Endothelial cell of umbilical vein (primary cell): ENCODE data around the gene CACNA2D3. TPM values are rescaled to one million over a fixed set of nuclear protein-coding genes. Genes with fewer than 3 reads are reported as not detected.

Experiments
- BruUV-seq: library from RNA; stranded (reverse); fragments of 400-500 nt; replicated peaks from 2 replicates; lab custom pipeline; 2021; lab: Mats Ljungman, UMichigan
- CTCF ChIA-PET: fragments of 300-600, 350-600 bp; sonication (Branson Sonifier 250); formaldehyde crosslinking; loops from one replicate; lab custom pipeline; 2021; ENCODE audit warnings: antibody characterized with exemption, inconsistent platforms; lab: Charles Lee
- POLR2A ChIA-PET: fragments of 300-600, 350-600 bp; sonication (Branson Sonifier 250); formaldehyde crosslinking; loops from one replicate; lab custom pipeline; 2021; ENCODE audit warnings: antibody characterized with exemption, inconsistent platforms; lab: Charles Lee
- DNase-seq: peaks from one replicate; pipeline ENCODE4 v3.0.0-alpha.2; 2011; ENCODE audit warnings: low read depth, low spot score
- FAIRE-seq: peaks from 2 replicates; lab custom pipeline; 2011; peaks lifted over from hg19 to GRCh38; lab: Jason Lieb, UNC
- H2AFZ ChIP-seq: 2 replicates; pipeline ENCODE4 v1.6.0; 2012; ENCODE audit warnings: low read depth, low read length, control low read depth, inconsistent platforms
- H3K27ac ChIP-seq: 2 replicates; pipeline ENCODE4 v1.5.1; 2011; ENCODE audit warnings: low read depth, mild to moderate bottlenecking, control low read depth, low read length, moderate library complexity; ENCODE audit not compliant: insufficient read depth
- H3K27me3 ChIP-seq, 2 experiments: 2 replicates each; pipeline versions ENCODE4 v1.6.0 to v1.6.1; 2011; ENCODE audit warnings: low read length in 2 of 2, mixed read lengths in 1 of 2; ENCODE audit not compliant: control insufficient read depth in 2 of 2, insufficient read depth in 2 of 2
- H3K36me3 ChIP-seq, 2 experiments: 2 replicates in 1 of 2; 3 replicates in 1 of 2; pipeline ENCODE4 v1.5.1; 2011; ENCODE audit warnings: low read length in 2 of 2, mild to moderate bottlenecking in 1 of 2, moderate library complexity in 1 of 2; ENCODE audit not compliant: control insufficient read depth in 2 of 2, insufficient read depth in 2 of 2; ENCODE audit errors: extremely low read depth in 1 of 2
- H3K4me1 ChIP-seq: 3 replicates; pipeline ENCODE4 v1.5.1; 2011; ENCODE audit warnings: mild to moderate bottlenecking, low read length; ENCODE audit not compliant: control insufficient read depth, insufficient read depth; ENCODE audit errors: extremely low read depth
- H3K4me2 ChIP-seq: 2 replicates; pipeline ENCODE4 v1.6.1; 2011; ENCODE audit warnings: low read length, control low read depth, mixed read lengths; ENCODE audit not compliant: insufficient read depth
- H3K4me3 ChIP-seq, 3 experiments: fragments of 200-600 bp in 1 of 3; sonication (generic), shearing (Covaris generic) in 1 of 3; replicated peaks in 1 of 3; 2 replicates each; pipeline ENCODE4 v1.5.1; 2011 to 2016; ENCODE audit warnings: control low read depth in 3 of 3, low read length in 3 of 3, mild to moderate bottlenecking in 2 of 3, inconsistent platforms in 1 of 3, low read depth in 1 of 3, moderate library complexity in 1 of 3; ENCODE audit not compliant: insufficient read depth in 1 of 3
- H3K79me2 ChIP-seq: 2 replicates; pipeline ENCODE4 v1.6.0; 2012; ENCODE audit warnings: low read length, inconsistent platforms; ENCODE audit not compliant: control insufficient read depth, insufficient read depth
- H3K9ac ChIP-seq: replicated peaks from 2 replicates; pipeline ENCODE3; 2011; ENCODE audit warnings: low read length, control low read depth; ENCODE audit not compliant: insufficient read depth; ENCODE audit errors: extremely low read depth
- H3K9me1 ChIP-seq: replicated peaks from 3 replicates; pipeline ENCODE4 v1.6.0; 2011; ENCODE audit warnings: mild to moderate bottlenecking, low read length; ENCODE audit not compliant: control insufficient read depth, insufficient read depth; ENCODE audit errors: extremely low read depth
- H3K9me3 ChIP-seq: replicated peaks from 2 replicates; pipeline ENCODE4 v1.5.1; 2012; ENCODE audit warnings: low read length, inconsistent platforms; ENCODE audit not compliant: control insufficient read depth, insufficient read depth
- H4K20me1 ChIP-seq: replicated peaks from 2 replicates; pipeline ENCODE3; 2011; ENCODE audit warnings: mild to moderate bottlenecking, low read length; ENCODE audit not compliant: control insufficient read depth, insufficient read depth; ENCODE audit errors: extremely low read depth
- EZH2 ChIP-seq: IDR thresholded peaks from 2 replicates; pipeline ENCODE4 v1.6.1; 2012; ENCODE audit warnings: borderline replicate concordance, low read depth, mild to moderate bottlenecking, moderate library complexity, low read length, inconsistent platforms; ENCODE audit not compliant: severe bottlenecking
- FOS ChIP-seq: IDR thresholded peaks from 2 replicates; pipeline ENCODE4 v1.6.1; 2011; ENCODE audit warnings: mild to moderate bottlenecking, low read length, moderate library complexity, borderline replicate concordance; ENCODE audit not compliant: insufficient read depth
- GATA2 ChIP-seq: IDR thresholded peaks from 2 replicates; pipeline ENCODE4 v1.7.0; 2011; ENCODE audit warnings: low read depth, mild to moderate bottlenecking, moderate library complexity, mixed read lengths, low read length; ENCODE audit not compliant: insufficient read length, insufficient read depth
- JUN ChIP-seq: IDR thresholded peaks from 2 replicates; pipeline ENCODE4 v1.6.1; 2011; ENCODE audit warnings: borderline replicate concordance, low read depth; ENCODE audit not compliant: insufficient read length, insufficient read depth
- MYC ChIP-seq: IDR thresholded peaks from one replicate; pipeline ENCODE4 v1.6.1; 2011; ENCODE audit warnings: mild to moderate bottlenecking, low read depth, low read length
- POLR2A ChIP-seq: IDR thresholded peaks from 2 replicates; pipeline ENCODE4 v1.6.1; 2012; ENCODE audit warnings: low read depth, mild to moderate bottlenecking, control low read depth, low read length
- POLR2AphosphoS5 ChIP-seq: IDR thresholded peaks from 2 replicates; pipeline ENCODE4 v1.6.1; 2012; ENCODE audit warnings: low read depth, mild to moderate bottlenecking, control low read depth, low read length, moderate library complexity; ENCODE audit not compliant: insufficient read depth
- dilution Hi-C: fragments of 300-500 bp; cut with MboI; formaldehyde crosslinking; loops from one replicate; pipeline ENCODE4 v1.15.0; 2019; ENCODE audit warnings: low sequenced_read_pairs; ENCODE audit not compliant: extremely low pct_ligation_motif_present
- intact Hi-C: fragments of 100-400 bp; cut with micrococcal nuclease; formaldehyde crosslinking; loops from one replicate; pipeline ENCODE4 v1.10.0; 2022
- polyA plus RNA-seq, 4 experiments: library from polyadenylated mRNA; depleted of rRNA in 3 of 4; stranded (reverse) in 3 of 4; unstranded in 1 of 4; fragments of >200 nt; gene quantifications; 2 replicates each; pipeline versions ENCODE4 v1.2.1 to v1.2.3, GENCODE V29; 2011 to 2012; ENCODE audit warnings: missing spikeins in 1 of 4
- total RNA-seq: library from RNA; stranded (reverse); gene quantifications from 2 replicates; pipeline ENCODE4 v1.2.3, GENCODE V29; 2021
- TF ChIP-seq, protein P1 (sequence below), 2 donors: IDR thresholded peaks; 1 replicate in 1 of 2; 2 replicates in 1 of 2; pipeline ENCODE4 v1.5.1; 2011; ENCODE audit warnings: low read length in 2 of 2, mild to moderate bottlenecking in 2 of 2, moderate library complexity in 2 of 2, control low read depth in 1 of 2, inconsistent platforms in 1 of 2, low read depth in 1 of 2; ENCODE audit not compliant: insufficient read depth in 1 of 2; ENCODE audit errors: extremely low read depth in 1 of 2
- TF ChIP-seq, protein P2 (sequence below): IDR thresholded peaks from 2 replicates; pipeline ENCODE4 v1.6.1; 2011; ENCODE audit not compliant: insufficient read depth, insufficient read length

Gene CACNA2D3
- total and polyA plus RNA-seq, 2 donors (not counting 3 experiments of a cell fraction or from before 2014, with no cell fraction given), result not detected

DNA sequence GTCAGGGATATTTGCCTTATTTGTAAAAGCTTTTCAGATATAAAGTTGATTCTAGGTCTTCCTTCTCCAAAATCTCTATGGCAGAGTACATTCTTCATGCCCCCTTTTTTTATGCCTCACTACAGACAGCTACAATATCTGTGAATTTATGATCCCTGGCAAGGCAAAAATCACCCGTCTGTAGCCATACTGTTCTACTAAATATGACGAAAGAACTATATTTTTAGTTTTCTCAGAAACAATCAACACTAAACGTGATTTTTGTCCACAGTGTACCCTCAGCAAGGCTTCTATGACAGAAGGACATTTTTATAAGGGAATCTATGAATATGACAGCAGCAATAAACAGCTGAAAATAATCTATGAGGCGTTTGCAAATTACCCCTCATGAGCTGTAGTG, 792.8 kb downstream of the CACNA2D3 start:
- POLR2A ChIA-PET, result no interaction called here
- no peak overlapping the region for H3K9ac ChIP-seq

More for the DNA sequence above, 792.8 kb downstream of the CACNA2D3 start:
- TF ChIP-seq, protein P1, sequence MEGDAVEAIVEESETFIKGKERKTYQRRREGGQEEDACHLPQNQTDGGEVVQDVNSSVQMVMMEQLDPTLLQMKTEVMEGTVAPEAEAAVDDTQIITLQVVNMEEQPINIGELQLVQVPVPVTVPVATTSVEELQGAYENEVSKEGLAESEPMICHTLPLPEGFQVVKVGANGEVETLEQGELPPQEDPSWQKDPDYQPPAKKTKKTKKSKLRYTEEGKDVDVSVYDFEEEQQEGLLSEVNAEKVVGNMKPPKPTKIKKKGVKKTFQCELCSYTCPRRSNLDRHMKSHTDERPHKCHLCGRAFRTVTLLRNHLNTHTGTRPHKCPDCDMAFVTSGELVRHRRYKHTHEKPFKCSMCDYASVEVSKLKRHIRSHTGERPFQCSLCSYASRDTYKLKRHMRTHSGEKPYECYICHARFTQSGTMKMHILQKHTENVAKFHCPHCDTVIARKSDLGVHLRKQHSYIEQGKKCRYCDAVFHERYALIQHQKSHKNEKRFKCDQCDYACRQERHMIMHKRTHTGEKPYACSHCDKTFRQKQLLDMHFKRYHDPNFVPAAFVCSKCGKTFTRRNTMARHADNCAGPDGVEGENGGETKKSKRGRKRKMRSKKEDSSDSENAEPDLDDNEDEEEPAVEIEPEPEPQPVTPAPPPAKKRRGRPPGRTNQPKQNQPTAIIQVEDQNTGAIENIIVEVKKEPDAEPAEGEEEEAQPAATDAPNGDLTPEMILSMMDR (IDR thresholded peaks at IDR 0.05; ENCODE audit: extremely low read depth in 1 of 2, insufficient read depth in 1 of 2, low read depth in 1 of 2, low read length in 2 of 2), result no peak
- TF ChIP-seq, protein P2, sequence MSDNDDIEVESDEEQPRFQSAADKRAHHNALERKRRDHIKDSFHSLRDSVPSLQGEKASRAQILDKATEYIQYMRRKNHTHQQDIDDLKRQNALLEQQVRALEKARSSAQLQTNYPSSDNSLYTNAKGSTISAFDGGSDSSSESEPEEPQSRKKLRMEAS, result no peak
- TF ChIP-seq JUN, result no peak
- TF ChIP-seq POLR2A, result no peak
- no peak for TF ChIP-seq POLR2AphosphoS5
- TF ChIP-seq FOS, result no peak
- TF ChIP-seq GATA2, result no peak
- no peak for TF ChIP-seq EZH2
- no peak for TF ChIP-seq MYC
- no peaks in the 10 kb centered on the region for H3K79me2 ChIP-seq
- CTCF ChIA-PET, result no interaction called here
- H3K27me3 ChIP-seq, result no peaks in the 10 kb centered on the region
- no peak overlapping the region for H3K27ac ChIP-seq
- no peaks in the 10 kb centered on the region for H3K4me1 ChIP-seq
- H4K20me1 ChIP-seq, result no peaks in the 10 kb centered on the region
- FAIRE-seq (no peak), DNase-seq (no peak)
- intact Hi-C loops, result no loop called here
- no peaks in the 10 kb centered on the region for H3K36me3 ChIP-seq
- H2AFZ ChIP-seq, result no peak overlapping the region
- H3K4me3 ChIP-seq, result no peak overlapping the region
- dilution Hi-C loops, result no loop called here
- H3K9me3 ChIP-seq, result peaks cover 7% of the 10 kb centered on the region
- no peaks in the 10 kb centered on the region for H3K9me1 ChIP-seq
- H3K4me2 ChIP-seq, result no peak overlapping the region
- BruUV-seq, result no TSS peak
